Measurements from ENCODE around the gene RNF220.

- TF ChIP-seq PREB (CRISPR knock-in tag; IDR thresholded peaks at IDR 0.05; ENCODE audit: borderline replicate concordance) (no peak), CREB1 (CRISPR knock-in tag; IDR thresholded peaks at IDR 0.05) (no peak), USF1 (CRISPR knock-in tag; IDR thresholded peaks at IDR 0.05) (no peak)
These were observed 291.0 kb downstream of the RNF220 start for GRCh38 chr1:44696101-44696500.

Measured in WTC11 (cell line).